ENCODE data around the gene UGT1A4. TPM values are rescaled to one million over a fixed set of nuclear protein-coding genes. Genes with fewer than 3 reads are reported as not detected.

Gene UGT1A4
- polyA plus RNA-seq, 3 donors = not detected

GRCh38 chr2:233821196-233821595, 102.7 kb downstream of the UGT1A4 start:
- no peak overlapping the region for H2AFZ ChIP-seq (ENCODE audit: insufficient read depth, low read depth, low read length, poor library complexity, severe bottlenecking)
- WGBS (ENCODE audit: insufficient coverage) = 83% methylated on average over 1 of the region's 3 CpGs
- H3K27ac Mint-ChIP-seq = no peak overlapping the region
- no peak overlapping the region for H3K4me2 ChIP-seq (replicated peaks; ENCODE audit: extremely low read depth, low read length, poor library complexity, severe bottlenecking)
- peaks cover 0 to 3% (median 0%) of the 10 kb centered on the region in 7 donors for H3K9me3 Mint-ChIP-seq
- no peaks in the 10 kb centered on the region for H3K36me3 Mint-ChIP-seq
- no peaks in the 10 kb centered on the region for H3K9me3 ChIP-seq (replicated peaks in 1 of 2; ENCODE audit: control insufficient read depth in 1 of 2, insufficient read depth in 1 of 2, low read length in 2 of 2)
- no peak overlapping the region for H3K9ac ChIP-seq (ENCODE audit: insufficient read depth, low read length, poor library complexity, severe bottlenecking)
- no peak overlapping the region for H3K4me3 Mint-ChIP-seq
- no peak for TF ChIP-seq CTCF (IDR thresholded peaks at IDR 0.05)
- peaks cover 4 to 8% of the 10 kb centered on the region in 2 donors for H3K4me1 ChIP-seq (ENCODE audit: control insufficient read depth in 1 of 2, insufficient read depth in 2 of 2, low read length in 2 of 2)
- no peaks in the 10 kb centered on the region for H3K27me3 ChIP-seq (ENCODE audit: control insufficient read depth in 2 of 2, insufficient read depth in 2 of 2, low read length in 2 of 2)
- peaks cover 7% of the 10 kb centered on the region for H3K4me1 Mint-ChIP-seq
- no peak overlapping the region for H3K4me3 ChIP-seq (replicated peaks in 1 of 3; ENCODE audit: low read depth in 2 of 3, low read length in 3 of 3)
- H3K79me2 ChIP-seq (ENCODE audit: insufficient read depth, low read length) = no peaks in the 10 kb centered on the region
- no peak overlapping the region for H3K27ac ChIP-seq (ENCODE audit: low read depth in 1 of 2, low read length in 2 of 2)
- intact Hi-C loops (cut with micrococcal nuclease) = no loop called here
- no peaks in the 10 kb centered on the region for H4K20me1 ChIP-seq (ENCODE audit: insufficient read depth, low read length)
- DNase-seq = no peak
- no peaks in the 10 kb centered on the region for H3K36me3 ChIP-seq (replicated peaks in 1 of 2; ENCODE audit: control insufficient read depth in 1 of 2, insufficient read depth in 2 of 2, low read length in 2 of 2)
- H3K27me3 Mint-ChIP-seq (ENCODE audit: low read depth in 3 of 3) = peaks cover 2 to 6% (median 2%) of the 10 kb centered on the region in 3 donors

- Histone ChIP-seq H3K4me1 (ENCODE audit: control insufficient read depth in 1 of 2, insufficient read depth in 2 of 2, low read length in 2 of 2) (peaks cover 4 to 8% of the 10 kb centered on the region in 2 donors), H3K9ac (ENCODE audit: insufficient read depth, low read length, poor library complexity, severe bottlenecking) (no peak overlapping the region), H3K9me3 (replicated peaks in 1 of 2; ENCODE audit: control insufficient read depth in 1 of 2, insufficient read depth in 1 of 2, low read length in 2 of 2) (no peaks in the 10 kb centered on the region), H3K4me3 (replicated peaks in 1 of 3; ENCODE audit: low read depth in 2 of 3, low read length in 3 of 3) (no peak overlapping the region), H3K27me3 (ENCODE audit: control insufficient read depth in 2 of 2, insufficient read depth in 2 of 2, low read length in 2 of 2) (no peaks in the 10 kb centered on the region), H3K4me2 (replicated peaks; ENCODE audit: extremely low read depth, low read length, poor library complexity, severe bottlenecking) (no peak overlapping the region), H3K36me3 (replicated peaks in 1 of 2; ENCODE audit: control insufficient read depth in 1 of 2, insufficient read depth in 2 of 2, low read length in 2 of 2) (no peaks in the 10 kb centered on the region), H3K79me2 (ENCODE audit: insufficient read depth, low read length) (no peaks in the 10 kb centered on the region), H2AFZ (ENCODE audit: insufficient read depth, low read depth, low read length, poor library complexity, severe bottlenecking) (no peak overlapping the region), H4K20me1 (ENCODE audit: insufficient read depth, low read length) (no peaks in the 10 kb centered on the region), H3K27ac (ENCODE audit: low read depth in 1 of 2, low read length in 2 of 2) (no peak overlapping the region)
- Mint-ChIP-seq H3K9me3 (peaks cover 0 to 6% (median 0%) of the 10 kb centered on the region in 7 donors), H3K4me3 (no peak overlapping the region), H3K36me3 (no peaks in the 10 kb centered on the region), H3K27me3 (ENCODE audit: low read depth in 3 of 3) (peaks cover 3 to 6% (median 3%) of the 10 kb centered on the region in 3 donors), H3K4me1 (peaks cover 7% of the 10 kb centered on the region), H3K27ac (no peak overlapping the region)
- 100% methylated on average over 3 of the region's 8 CpGs for WGBS (ENCODE audit: insufficient coverage)
- TF ChIP-seq CTCF (IDR thresholded peaks at IDR 0.05) = no peak
- DNase-seq = no peak
- intact Hi-C loops (cut with micrococcal nuclease) = no loop called here
These were observed 103.2 kb downstream of the UGT1A4 start for GRCh38 chr2:233821709-233822100.

Data from CD14-positive monocyte (primary cell).